K562 (cell line): ENCODE measurements around the gene RAB5B. TPM values are rescaled to one million over a fixed set of nuclear protein-coding genes. Genes with fewer than 3 reads are reported as not detected.

Source experiments
- ATF7 ChIP-seq: fragments of 450-650 bp; IDR thresholded peaks from 2 replicates; pipeline ENCODE4 v1.7.1; 2014; ENCODE audit warnings: mild to moderate bottlenecking, moderate library complexity
- CHCHD3 ChIP-seq: fragments of 250-450 bp; sonication (Bioruptor Pico); IDR thresholded peaks from 2 replicates; pipeline ENCODE4 v2.1.2; 2022; ENCODE audit warnings: mild to moderate bottlenecking
- CREM ChIP-seq: IDR thresholded peaks from 2 replicates; pipeline ENCODE4 v1.6.1; 2014; ENCODE audit warnings: antibody characterized with exemption, low read depth
- CXXC5 ChIP-seq: fragments of 250-450 bp; sonication (Bioruptor Pico); IDR thresholded peaks from 2 replicates; pipeline ENCODE4 v1.8.0; 2022; ENCODE audit warnings: inconsistent platforms, mild to moderate bottlenecking, moderate library complexity
- EP400 ChIP-seq: fragments of 450-650 bp; IDR thresholded peaks from 2 replicates; pipeline ENCODE4 v1.6.1; 2017; ENCODE audit warnings: antibody characterized with exemption, mild to moderate bottlenecking, moderate library complexity
- GATA2 ChIP-seq: sonication (generic); formaldehyde crosslinking; IDR thresholded peaks from 2 replicates; pipeline ENCODE4 v1.4.0; 2020; ENCODE audit warnings: mild to moderate bottlenecking, missing genetic modification reagents
- JUND ChIP-seq, 2 experiments: IDR thresholded peaks; 2 replicates in 1 of 2; 3 replicates in 1 of 2; pipeline ENCODE4 v1.6.1; 2011; ENCODE audit warnings: borderline replicate concordance in 2 of 2, low read depth in 2 of 2, low read length in 2 of 2, improper control_type of control experiment in 1 of 2, missing biosample characterization in 1 of 2, missing genetic modification characterization in 1 of 2, missing genetic modification reagents in 1 of 2
- NCOA1 ChIP-seq: fragments of 450-650 bp; IDR thresholded peaks from 2 replicates; pipeline ENCODE4 v1.6.1; 2016; ENCODE audit warnings: low read depth
- NONO ChIP-seq, 2 experiments: fragments of 200-400 bp in 1 of 2; fragments of 450-650 bp in 1 of 2; formaldehyde crosslinking in 1 of 2; IDR thresholded peaks; 2 replicates each; pipeline ENCODE4 v1.6.1; 2017; ENCODE audit warnings: low read depth in 2 of 2, mild to moderate bottlenecking in 2 of 2, moderate library complexity in 2 of 2, low read length in 1 of 2
- NRF1 ChIP-seq, 2 experiments: fragments of 450-650 bp; IDR thresholded peaks in 1 of 2; conservative IDR thresholded peaks in 1 of 2; 2 replicates each; pipeline ENCODE4 v1.6.1; 2014; ENCODE audit warnings: mild to moderate bottlenecking in 2 of 2
- SIX5 ChIP-seq, 2 experiments: IDR thresholded peaks; 2 replicates each; pipeline ENCODE4 v1.6.1; 2011; ENCODE audit warnings: low read length in 2 of 2, borderline replicate concordance in 1 of 2, low read depth in 1 of 2, mild to moderate bottlenecking in 1 of 2, moderate library complexity in 1 of 2; ENCODE audit not compliant: insufficient read depth in 1 of 2
- SP1 ChIP-seq: sonication (generic); formaldehyde crosslinking; IDR thresholded peaks from 2 replicates; pipeline ENCODE4 v1.8.1; 2022; ENCODE audit warnings: mild to moderate bottlenecking, missing genetic modification reagents
- XRCC5 ChIP-seq: fragments of 200-400 bp; formaldehyde crosslinking; IDR thresholded peaks from 2 replicates; pipeline ENCODE4 v1.6.1; 2017; ENCODE audit warnings: low read depth, mild to moderate bottlenecking, low read length
- ZNF12 ChIP-seq: sonication (generic); formaldehyde crosslinking; IDR thresholded peaks from 2 replicates; pipeline ENCODE4 v1.4.0; 2020; ENCODE audit warnings: mild to moderate bottlenecking, missing genetic modification reagents
- ZNF165 ChIP-seq: fragments of 250-450 bp; sonication (Bioruptor Pico); IDR thresholded peaks from 2 replicates; pipeline ENCODE4 v1.4.0; 2020; ENCODE audit warnings: borderline replicate concordance
- ZNF431 ChIP-seq: sonication (generic); formaldehyde crosslinking; IDR thresholded peaks from 2 replicates; pipeline ENCODE4 v1.8.0; 2022; ENCODE audit warnings: mild to moderate bottlenecking, missing genetic modification reagents
- polyA plus RNA-seq, 8 experiments: library from polyadenylated mRNA; depleted of rRNA in 4 of 8; stranded (reverse) in 5 of 8; unstranded in 3 of 8; fragments of >200 nt; fragmentation: Nextera tagmentation in 2 of 8; fragmentation: Illumina TruSeq in 1 of 8; extraction: Ambion mirVana in 2 of 8; extraction: Trizol in 1 of 8; gene quantifications; 2 replicates each; pipeline versions ENCODE4 v1.2.1 to v1.2.3, GENCODE V29; 2011 to 2014; ENCODE audit warnings: inconsistent platforms in 1 of 8, missing spikeins in 1 of 8
- total RNA-seq, 7 experiments: library from RNA; depleted of rRNA in 6 of 7; stranded (reverse); fragments of >200 nt in 6 of 7; fragmentation: Illumina TruSeq in 2 of 7; extraction: Trizol in 2 of 7; gene quantifications; 2 replicates each; pipeline versions ENCODE4 v1.2.1 to v1.2.3, GENCODE V29; 2011 to 2021; ENCODE audit warnings: low replicate concordance in 1 of 7
- TF ChIP-seq, protein P1 (sequence below): fragments of 450-650 bp; formaldehyde crosslinking; IDR thresholded peaks from 2 replicates; pipeline ENCODE4 v1.4.0; 2020; ENCODE audit warnings: mild to moderate bottlenecking, moderate library complexity
- TF ChIP-seq, protein P2 (sequence below), 2 experiments: fragments of 200-800 bp in 1 of 2; sonication (Bioruptor generic) in 1 of 2; sonication (generic) in 1 of 2; formaldehyde crosslinking in 1 of 2; IDR thresholded peaks in 1 of 2; conservative IDR thresholded peaks in 1 of 2; 2 replicates each; pipeline versions ENCODE4 v1.5.0 to v1.6.1; 2016 to 2020; ENCODE audit warnings: missing compliant biosample characterization in 1 of 2, missing genetic modification characterization in 1 of 2, missing genetic modification reagents in 1 of 2
- TF ChIP-seq, protein P3 (sequence below), 2 experiments: IDR thresholded peaks; 2 replicates each; pipeline ENCODE4 v1.6.1; 2012; ENCODE audit warnings: improper control_type of control experiment in 2 of 2, low read depth in 2 of 2, low read length in 2 of 2, borderline replicate concordance in 1 of 2
- TF ChIP-seq, protein P4 (sequence below): sonication (generic); formaldehyde crosslinking; IDR thresholded peaks from 2 replicates; pipeline ENCODE4 v1.8.0; 2022; ENCODE audit warnings: mild to moderate bottlenecking, missing genetic modification reagents

Gene RAB5B
- total and polyA plus RNA-seq, 9 of the 15 experiments (the other 6 are each of a cell fraction or from before 2014, with no cell fraction given): 6.8 to 73.8 (median 25.2) TPM

DNA sequence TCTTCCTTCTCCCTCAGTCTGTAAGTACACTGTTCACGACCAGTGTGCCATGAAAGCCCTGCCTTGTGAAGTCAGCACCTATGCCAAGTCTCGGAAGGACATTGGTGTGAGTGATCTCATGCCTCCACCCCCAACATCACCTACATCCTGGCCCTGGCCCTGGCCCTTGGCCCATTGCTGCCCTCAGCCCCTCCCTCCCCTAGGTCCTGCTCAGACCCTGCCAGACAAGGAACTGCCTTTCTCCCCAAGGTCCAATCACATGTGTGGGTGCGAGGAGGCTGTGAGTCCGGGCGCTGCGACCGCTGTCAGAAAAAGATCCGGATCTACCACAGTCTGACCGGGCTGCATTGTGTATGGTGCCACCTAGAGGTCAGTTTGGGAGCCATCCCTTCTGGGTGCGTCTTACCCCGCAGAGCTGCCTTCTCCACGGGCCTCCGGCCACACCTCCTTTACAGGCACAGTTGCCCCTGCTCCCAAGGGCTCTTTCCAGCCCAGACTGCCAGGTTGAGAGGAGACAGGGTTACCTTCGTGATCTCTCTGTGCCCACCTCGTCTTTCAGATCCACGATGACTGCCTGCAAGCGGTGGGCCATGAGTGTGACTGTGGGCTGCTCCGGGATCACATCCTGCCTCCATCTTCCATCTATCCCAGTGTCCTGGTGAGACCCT lies 33.7 kb upstream of the RAB5B start (continued):
- TF ChIP-seq JUND (IDR thresholded peaks at IDR 0.05; ENCODE audit: borderline replicate concordance, low read depth, low read length): peak; percentile 58
- TF ChIP-seq JUND (tag; IDR thresholded peaks at IDR 0.05; ENCODE audit: borderline replicate concordance, low read depth, low read length): peak; percentile 55; the same call in 2 of the 3 replicates
- peak; percentile 53; the same call in 1 of the 2 replicates for TF ChIP-seq ATF7
- TF ChIP-seq NONO (IDR thresholded peaks at IDR 0.05; ENCODE audit: low read depth in 2 of 2, low read length in 1 of 2): no peak
- no peak for TF ChIP-seq ZNF165 (CRISPR knock-in tag)
- no peak for TF ChIP-seq ZNF12 (CRISPR knock-in tag)
- TF ChIP-seq NCOA1: no peak
- TF ChIP-seq CREM: peak; percentile 45; the same call in 1 of the 2 replicates
- TF ChIP-seq ZNF431 (CRISPR knock-in tag): 0 out of 2 replicates have a peak, but pooled peaks have one; percentile 47
- TF ChIP-seq CHCHD3 (CRISPR knock-in tag): no peak
- TF ChIP-seq CXXC5 (CRISPR knock-in tag): peak; percentile 23; the same call in 1 of the 2 replicates
- peak; percentile 37; the same call in 1 of the 2 replicates for TF ChIP-seq SP1 (CRISPR knock-in tag)
- TF ChIP-seq, protein P1, sequence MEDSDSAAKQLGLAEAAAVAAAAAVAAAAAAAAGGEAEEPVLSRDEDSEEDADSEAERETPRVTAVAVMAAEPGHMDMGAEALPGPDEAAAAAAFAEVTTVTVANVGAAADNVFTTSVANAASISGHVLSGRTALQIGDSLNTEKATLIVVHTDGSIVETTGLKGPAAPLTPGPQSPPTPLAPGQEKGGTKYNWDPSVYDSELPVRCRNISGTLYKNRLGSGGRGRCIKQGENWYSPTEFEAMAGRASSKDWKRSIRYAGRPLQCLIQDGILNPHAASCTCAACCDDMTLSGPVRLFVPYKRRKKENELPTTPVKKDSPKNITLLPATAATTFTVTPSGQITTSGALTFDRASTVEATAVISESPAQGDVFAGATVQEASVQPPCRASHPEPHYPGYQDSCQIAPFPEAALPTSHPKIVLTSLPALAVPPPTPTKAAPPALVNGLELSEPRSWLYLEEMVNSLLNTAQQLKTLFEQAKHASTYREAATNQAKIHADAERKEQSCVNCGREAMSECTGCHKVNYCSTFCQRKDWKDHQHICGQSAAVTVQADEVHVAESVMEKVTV (CRISPR knock-in tag): peak; percentile 46; the same call in 1 of the 2 replicates
- 0 out of 2 replicates have a peak, but pooled peaks have one; percentile 31 for TF ChIP-seq XRCC5
- TF ChIP-seq SIX5 (IDR thresholded peaks at IDR 0.05; ENCODE audit: borderline replicate concordance in 1 of 2, insufficient read depth in 1 of 2, low read depth in 1 of 2, low read length in 2 of 2): no peak
- TF ChIP-seq, protein P2, sequence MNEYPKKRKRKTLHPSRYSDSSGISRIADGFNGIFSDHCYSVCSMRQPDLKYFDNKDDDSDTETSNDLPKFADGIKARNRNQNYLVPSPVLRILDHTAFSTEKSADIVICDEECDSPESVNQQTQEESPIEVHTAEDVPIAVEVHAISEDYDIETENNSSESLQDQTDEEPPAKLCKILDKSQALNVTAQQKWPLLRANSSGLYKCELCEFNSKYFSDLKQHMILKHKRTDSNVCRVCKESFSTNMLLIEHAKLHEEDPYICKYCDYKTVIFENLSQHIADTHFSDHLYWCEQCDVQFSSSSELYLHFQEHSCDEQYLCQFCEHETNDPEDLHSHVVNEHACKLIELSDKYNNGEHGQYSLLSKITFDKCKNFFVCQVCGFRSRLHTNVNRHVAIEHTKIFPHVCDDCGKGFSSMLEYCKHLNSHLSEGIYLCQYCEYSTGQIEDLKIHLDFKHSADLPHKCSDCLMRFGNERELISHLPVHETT (CRISPR knock-in tag; conservative IDR thresholded peaks at IDR 0.05 in 1 of 2, IDR thresholded peaks at IDR 0.05 in 1 of 2): 0 out of 4 replicates have a peak, but pooled peaks of 1 of the 2 experiments have one; percentile 22
- peak; percentile 80 for TF ChIP-seq GATA2 (CRISPR knock-in tag)
- TF ChIP-seq EP400: no peak
- TF ChIP-seq, protein P3, sequence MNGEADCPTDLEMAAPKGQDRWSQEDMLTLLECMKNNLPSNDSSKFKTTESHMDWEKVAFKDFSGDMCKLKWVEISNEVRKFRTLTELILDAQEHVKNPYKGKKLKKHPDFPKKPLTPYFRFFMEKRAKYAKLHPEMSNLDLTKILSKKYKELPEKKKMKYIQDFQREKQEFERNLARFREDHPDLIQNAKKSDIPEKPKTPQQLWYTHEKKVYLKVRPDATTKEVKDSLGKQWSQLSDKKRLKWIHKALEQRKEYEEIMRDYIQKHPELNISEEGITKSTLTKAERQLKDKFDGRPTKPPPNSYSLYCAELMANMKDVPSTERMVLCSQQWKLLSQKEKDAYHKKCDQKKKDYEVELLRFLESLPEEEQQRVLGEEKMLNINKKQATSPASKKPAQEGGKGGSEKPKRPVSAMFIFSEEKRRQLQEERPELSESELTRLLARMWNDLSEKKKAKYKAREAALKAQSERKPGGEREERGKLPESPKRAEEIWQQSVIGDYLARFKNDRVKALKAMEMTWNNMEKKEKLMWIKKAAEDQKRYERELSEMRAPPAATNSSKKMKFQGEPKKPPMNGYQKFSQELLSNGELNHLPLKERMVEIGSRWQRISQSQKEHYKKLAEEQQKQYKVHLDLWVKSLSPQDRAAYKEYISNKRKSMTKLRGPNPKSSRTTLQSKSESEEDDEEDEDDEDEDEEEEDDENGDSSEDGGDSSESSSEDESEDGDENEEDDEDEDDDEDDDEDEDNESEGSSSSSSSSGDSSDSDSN (IDR thresholded peaks at IDR 0.05; ENCODE audit: borderline replicate concordance in 1 of 2, low read depth in 2 of 2, low read length in 2 of 2): peak in 1 of 2 experiments; percentile 55; a peak in 1 of 4 replicates
- 0 out of 4 replicates have a peak, but pooled peaks of 1 of the 2 experiments have one; percentile 18 for TF ChIP-seq NRF1 (conservative IDR thresholded peaks at IDR 0.05 in 1 of 2, IDR thresholded peaks at IDR 0.05 in 1 of 2)
- TF ChIP-seq, protein P4, sequence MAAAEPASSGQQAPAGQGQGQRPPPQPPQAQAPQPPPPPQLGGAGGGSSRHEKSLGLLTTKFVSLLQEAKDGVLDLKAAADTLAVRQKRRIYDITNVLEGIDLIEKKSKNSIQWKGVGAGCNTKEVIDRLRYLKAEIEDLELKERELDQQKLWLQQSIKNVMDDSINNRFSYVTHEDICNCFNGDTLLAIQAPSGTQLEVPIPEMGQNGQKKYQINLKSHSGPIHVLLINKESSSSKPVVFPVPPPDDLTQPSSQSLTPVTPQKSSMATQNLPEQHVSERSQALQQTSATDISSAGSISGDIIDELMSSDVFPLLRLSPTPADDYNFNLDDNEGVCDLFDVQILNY (CRISPR knock-in tag): no peak
